SK-N-SH treated with all-trans-retinoic acid at 6 μM for 48 hours (cell line): Measurements from ENCODE around the gene PRDM10.

Experiments
- ATAC-seq: fragments of 200-7000 bp; cut with Tn5 transposase; 3 replicates; pipeline ENCODE4 v1.9.1; 2020; ENCODE audit warnings: mild to moderate bottlenecking, moderate library complexity
- ARNTL ChIP-seq: fragments of 450-650 bp; formaldehyde crosslinking; IDR thresholded peaks from 2 replicates; pipeline ENCODE4 v1.5.0; 2020; ENCODE audit warnings: low read depth, mild to moderate bottlenecking, moderate library complexity, borderline replicate concordance
- CSRNP3 ChIP-seq: fragments of 250-450 bp; sonication (Bioruptor Pico); IDR thresholded peaks from 2 replicates; pipeline ENCODE4 v1.5.1; 2021; ENCODE audit warnings: mild to moderate bottlenecking, moderate library complexity
- ESRRG ChIP-seq: fragments of 250-450 bp; sonication (Bioruptor Pico); IDR thresholded peaks from 2 replicates; pipeline ENCODE4 v1.6.1; 2021; ENCODE audit warnings: mild to moderate bottlenecking
- GLIS3 ChIP-seq: fragments of 250-450 bp; sonication (Bioruptor Pico); IDR thresholded peaks from 2 replicates; pipeline ENCODE4 v1.5.0; 2020; ENCODE audit warnings: mild to moderate bottlenecking, moderate library complexity
- ISL1 ChIP-seq: fragments of 250-450 bp; sonication (Bioruptor Pico); IDR thresholded peaks from 2 replicates; pipeline ENCODE4 v2.1.2; 2022; ENCODE audit warnings: mild to moderate bottlenecking, moderate library complexity
- OSR1 ChIP-seq: fragments of 250-450 bp; sonication (Bioruptor Pico); IDR thresholded peaks from 2 replicates; pipeline ENCODE4 v1.8.0; 2022; ENCODE audit warnings: moderate library complexity, mild to moderate bottlenecking, inconsistent platforms
- RARB ChIP-seq: fragments of 250-450 bp; sonication (Bioruptor Pico); IDR thresholded peaks from 2 replicates; pipeline ENCODE4 v1.8.0; 2021; ENCODE audit warnings: mild to moderate bottlenecking, moderate library complexity
- SNAI2 ChIP-seq: fragments of 250-450 bp; sonication (Bioruptor Pico); IDR thresholded peaks from 2 replicates; pipeline ENCODE4 v1.5.0; 2020; ENCODE audit warnings: mild to moderate bottlenecking, moderate library complexity
- TOX ChIP-seq: fragments of 250-450 bp; sonication (Bioruptor Pico); IDR thresholded peaks from 2 replicates; pipeline ENCODE4 v1.8.0; 2021; ENCODE audit warnings: mild to moderate bottlenecking, moderate library complexity, borderline replicate concordance
- ZC3H10 ChIP-seq: fragments of 250-450 bp; sonication (Bioruptor Pico); IDR thresholded peaks from 2 replicates; pipeline ENCODE4 v1.5.1; 2021; ENCODE audit warnings: mild to moderate bottlenecking, moderate library complexity
- ZFP3 ChIP-seq: fragments of 250-450 bp; sonication (Bioruptor Pico); IDR thresholded peaks from 2 replicates; pipeline ENCODE4 v1.5.0; 2020; ENCODE audit warnings: mild to moderate bottlenecking, moderate library complexity
- ZFP30 ChIP-seq: fragments of 450-650 bp; formaldehyde crosslinking; IDR thresholded peaks from 2 replicates; pipeline ENCODE4 v1.5.0; 2022; ENCODE audit warnings: mild to moderate bottlenecking, moderate library complexity
- ZNF70 ChIP-seq: fragments of 450-650 bp; formaldehyde crosslinking; IDR thresholded peaks from 2 replicates; pipeline ENCODE4 v1.5.0; 2020; ENCODE audit warnings: mild to moderate bottlenecking, moderate library complexity
- ZNF8 ChIP-seq: fragments of 450-650 bp; formaldehyde crosslinking; IDR thresholded peaks from 2 replicates; pipeline ENCODE4 v1.5.0; 2020; ENCODE audit warnings: mild to moderate bottlenecking, moderate library complexity
- TF ChIP-seq, protein P1 (sequence below): fragments of 250-450 bp; sonication (Bioruptor Pico); IDR thresholded peaks from 2 replicates; pipeline ENCODE4 v1.5.1; 2020; ENCODE audit warnings: low read depth, mild to moderate bottlenecking, moderate library complexity
- TF ChIP-seq, protein P2 (sequence below): fragments of 250-450 bp; sonication (Bioruptor Pico); IDR thresholded peaks from 2 replicates; pipeline ENCODE4 v1.5.0; 2020; ENCODE audit warnings: mild to moderate bottlenecking, moderate library complexity
- TF ChIP-seq, protein P3 (sequence below): fragments of 250-450 bp; sonication (Bioruptor Pico); IDR thresholded peaks from 2 replicates; pipeline ENCODE4 v1.8.0; 2020; ENCODE audit warnings: mild to moderate bottlenecking, moderate library complexity, borderline replicate concordance

Gene PRDM10

GRCh38 chr11:129985823-129986222, 16.8 kb downstream of the PRDM10 start:
- TF ChIP-seq RARB (CRISPR knock-in tag) = no peak
- no peak for TF ChIP-seq ZNF8
- no peak for TF ChIP-seq ZNF70 (CRISPR knock-in tag)
- TF ChIP-seq, protein P1, sequence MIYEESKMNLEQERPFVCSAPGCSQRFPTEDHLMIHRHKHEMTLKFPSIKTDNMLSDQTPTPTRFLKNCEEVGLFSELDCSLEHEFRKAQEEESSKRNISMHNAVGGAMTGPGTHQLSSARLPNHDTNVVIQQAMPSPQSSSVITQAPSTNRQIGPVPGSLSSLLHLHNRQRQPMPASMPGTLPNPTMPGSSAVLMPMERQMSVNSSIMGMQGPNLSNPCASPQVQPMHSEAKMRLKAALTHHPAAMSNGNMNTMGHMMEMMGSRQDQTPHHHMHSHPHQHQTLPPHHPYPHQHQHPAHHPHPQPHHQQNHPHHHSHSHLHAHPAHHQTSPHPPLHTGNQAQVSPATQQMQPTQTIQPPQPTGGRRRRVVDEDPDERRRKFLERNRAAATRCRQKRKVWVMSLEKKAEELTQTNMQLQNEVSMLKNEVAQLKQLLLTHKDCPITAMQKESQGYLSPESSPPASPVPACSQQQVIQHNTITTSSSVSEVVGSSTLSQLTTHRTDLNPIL (CRISPR knock-in tag) = no peak
- TF ChIP-seq ZC3H10 (CRISPR knock-in tag) = no peak
- TF ChIP-seq, protein P2, sequence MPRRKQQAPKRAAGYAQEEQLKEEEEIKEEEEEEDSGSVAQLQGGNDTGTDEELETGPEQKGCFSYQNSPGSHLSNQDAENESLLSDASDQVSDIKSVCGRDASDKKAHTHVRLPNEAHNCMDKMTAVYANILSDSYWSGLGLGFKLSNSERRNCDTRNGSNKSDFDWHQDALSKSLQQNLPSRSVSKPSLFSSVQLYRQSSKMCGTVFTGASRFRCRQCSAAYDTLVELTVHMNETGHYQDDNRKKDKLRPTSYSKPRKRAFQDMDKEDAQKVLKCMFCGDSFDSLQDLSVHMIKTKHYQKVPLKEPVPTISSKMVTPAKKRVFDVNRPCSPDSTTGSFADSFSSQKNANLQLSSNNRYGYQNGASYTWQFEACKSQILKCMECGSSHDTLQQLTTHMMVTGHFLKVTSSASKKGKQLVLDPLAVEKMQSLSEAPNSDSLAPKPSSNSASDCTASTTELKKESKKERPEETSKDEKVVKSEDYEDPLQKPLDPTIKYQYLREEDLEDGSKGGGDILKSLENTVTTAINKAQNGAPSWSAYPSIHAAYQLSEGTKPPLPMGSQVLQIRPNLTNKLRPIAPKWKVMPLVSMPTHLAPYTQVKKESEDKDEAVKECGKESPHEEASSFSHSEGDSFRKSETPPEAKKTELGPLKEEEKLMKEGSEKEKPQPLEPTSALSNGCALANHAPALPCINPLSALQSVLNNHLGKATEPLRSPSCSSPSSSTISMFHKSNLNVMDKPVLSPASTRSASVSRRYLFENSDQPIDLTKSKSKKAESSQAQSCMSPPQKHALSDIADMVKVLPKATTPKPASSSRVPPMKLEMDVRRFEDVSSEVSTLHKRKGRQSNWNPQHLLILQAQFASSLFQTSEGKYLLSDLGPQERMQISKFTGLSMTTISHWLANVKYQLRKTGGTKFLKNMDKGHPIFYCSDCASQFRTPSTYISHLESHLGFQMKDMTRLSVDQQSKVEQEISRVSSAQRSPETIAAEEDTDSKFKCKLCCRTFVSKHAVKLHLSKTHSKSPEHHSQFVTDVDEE (CRISPR knock-in tag) = no peak
- no peak for TF ChIP-seq SNAI2
- TF ChIP-seq ESRRG (CRISPR knock-in tag) = no peak
- TF ChIP-seq, protein P3, sequence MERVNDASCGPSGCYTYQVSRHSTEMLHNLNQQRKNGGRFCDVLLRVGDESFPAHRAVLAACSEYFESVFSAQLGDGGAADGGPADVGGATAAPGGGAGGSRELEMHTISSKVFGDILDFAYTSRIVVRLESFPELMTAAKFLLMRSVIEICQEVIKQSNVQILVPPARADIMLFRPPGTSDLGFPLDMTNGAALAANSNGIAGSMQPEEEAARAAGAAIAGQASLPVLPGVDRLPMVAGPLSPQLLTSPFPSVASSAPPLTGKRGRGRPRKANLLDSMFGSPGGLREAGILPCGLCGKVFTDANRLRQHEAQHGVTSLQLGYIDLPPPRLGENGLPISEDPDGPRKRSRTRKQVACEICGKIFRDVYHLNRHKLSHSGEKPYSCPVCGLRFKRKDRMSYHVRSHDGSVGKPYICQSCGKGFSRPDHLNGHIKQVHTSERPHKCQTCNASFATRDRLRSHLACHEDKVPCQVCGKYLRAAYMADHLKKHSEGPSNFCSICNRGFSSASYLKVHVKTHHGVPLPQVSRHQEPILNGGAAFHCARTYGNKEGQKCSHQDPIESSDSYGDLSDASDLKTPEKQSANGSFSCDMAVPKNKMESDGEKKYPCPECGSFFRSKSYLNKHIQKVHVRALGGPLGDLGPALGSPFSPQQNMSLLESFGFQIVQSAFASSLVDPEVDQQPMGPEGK (CRISPR knock-in tag) = no peak
- no peak for ATAC-seq

DNA sequence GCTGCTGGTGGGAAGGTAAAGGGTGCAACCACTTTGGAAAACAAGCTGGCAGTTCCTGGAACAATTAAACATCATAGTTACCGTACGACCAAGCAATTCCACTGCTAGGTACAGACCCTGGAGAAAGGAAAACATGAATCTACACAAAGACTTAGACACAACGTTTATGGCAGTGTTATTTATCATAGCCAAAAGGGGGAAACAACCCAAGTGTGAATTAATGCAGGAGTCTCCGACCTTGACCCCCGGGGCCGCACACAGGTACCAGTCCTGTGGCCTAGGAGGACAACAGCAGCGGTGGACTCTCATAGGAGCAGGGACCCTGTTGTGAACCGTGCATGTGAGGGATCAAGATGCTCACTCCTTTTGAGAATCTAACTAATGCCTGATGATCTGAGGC, 22.5 kb downstream of the PRDM10 start:
- no peak for ATAC-seq

More for the DNA sequence above, 22.5 kb downstream of the PRDM10 start:
- TF ChIP-seq, protein P3 (CRISPR knock-in tag) = no peak
- no peak for TF ChIP-seq OSR1 (CRISPR knock-in tag)
- no peak for TF ChIP-seq ZNF70 (CRISPR knock-in tag)
- no peak for TF ChIP-seq ARNTL (CRISPR knock-in tag)
- TF ChIP-seq CSRNP3 (CRISPR knock-in tag) = no peak
- no peak for TF ChIP-seq GLIS3 (CRISPR knock-in tag)
- TF ChIP-seq, protein P1 (CRISPR knock-in tag) = no peak
- TF ChIP-seq SNAI2 = no peak
- TF ChIP-seq ZC3H10 (CRISPR knock-in tag) = no peak
- TF ChIP-seq ZFP30 (CRISPR knock-in tag) = no peak
- no peak for TF ChIP-seq TOX
- TF ChIP-seq ZFP3 (CRISPR knock-in tag) = no peak
- TF ChIP-seq ISL1 (CRISPR knock-in tag) = no peak
- no peak for TF ChIP-seq ESRRG (CRISPR knock-in tag)
- TF ChIP-seq, protein P2 (CRISPR knock-in tag) = no peak
